DND-41 (cell line): ENCODE results near the gene KRT8.

Experiments used
- ATAC-seq: fragments of 200-7000 bp; cut with Tn5 transposase; 3 replicates; pipeline ENCODE4 v1.9.1; 2021; ENCODE audit warnings: low read depth; ENCODE audit not compliant: insufficient read depth
- DNase-seq: peaks from one replicate; pipeline ENCODE4 v3.0.0-alpha.2; 2020
- H2AFZ ChIP-seq: 2 replicates; pipeline ENCODE4 v1.6.0; 2012; ENCODE audit warnings: low read depth, low read length
- H3K27ac ChIP-seq: 2 replicates; pipeline ENCODE4 v1.5.1; 2012; ENCODE audit warnings: low read length, inconsistent platforms
- H3K27me3 ChIP-seq: fragments of 200-600 bp; sonication (generic); 2 replicates; pipeline ENCODE4 v1.6.0; 2012; ENCODE audit warnings: low read length, mild to moderate bottlenecking, inconsistent platforms; ENCODE audit not compliant: insufficient read depth, poor library complexity
- H3K36me3 ChIP-seq: 2 replicates; pipeline ENCODE4 v1.5.1; 2012; ENCODE audit warnings: low read length, inconsistent platforms; ENCODE audit not compliant: insufficient read depth
- H3K4me1 ChIP-seq: 2 replicates; pipeline ENCODE4 v1.5.1; 2012; ENCODE audit warnings: mild to moderate bottlenecking, low read length; ENCODE audit not compliant: insufficient read depth
- H3K4me2 ChIP-seq: 2 replicates; pipeline ENCODE4 v1.6.0; 2012; ENCODE audit warnings: mild to moderate bottlenecking, moderate library complexity, low read length, inconsistent platforms; ENCODE audit not compliant: insufficient read depth
- H3K4me3 ChIP-seq, 2 experiments: fragments of 200-600 bp in 1 of 2; shearing (Covaris generic) in 1 of 2; 2 replicates each; pipeline ENCODE4 v1.5.1; 2012 to 2016; ENCODE audit warnings: inconsistent platforms in 2 of 2, low read length in 2 of 2, mild to moderate bottlenecking in 2 of 2, low read depth in 1 of 2, moderate library complexity in 1 of 2
- H3K79me2 ChIP-seq: 2 replicates; pipeline ENCODE4 v1.6.0; 2012; ENCODE audit warnings: low read length, inconsistent platforms; ENCODE audit not compliant: insufficient read depth
- H3K9ac ChIP-seq: 2 replicates; pipeline ENCODE4 v1.6.0; 2012; ENCODE audit warnings: low read depth, mild to moderate bottlenecking, inconsistent platforms, low read length, moderate library complexity
- H3K9me3 ChIP-seq: 2 replicates; pipeline ENCODE4 v1.5.1; 2012; ENCODE audit warnings: low read length, moderate library complexity, mild to moderate bottlenecking, inconsistent platforms; ENCODE audit not compliant: insufficient read depth, severe bottlenecking
- H4K20me1 ChIP-seq: 2 replicates; pipeline ENCODE4 v1.6.0; 2012; ENCODE audit warnings: low read length; ENCODE audit not compliant: insufficient read depth
- CTCF ChIP-seq: IDR thresholded peaks from 2 replicates; pipeline ENCODE4 v1.5.1; 2012; ENCODE audit warnings: borderline replicate concordance, low read length, moderate library complexity, mild to moderate bottlenecking; ENCODE audit not compliant: poor library complexity, severe bottlenecking; ENCODE audit errors: extremely low read depth
- EZH2 ChIP-seq: IDR thresholded peaks from 3 replicates; pipeline ENCODE4 v1.6.1; 2012; ENCODE audit warnings: borderline replicate concordance, low read depth, mild to moderate bottlenecking, moderate library complexity, low read length, inconsistent platforms; ENCODE audit not compliant: severe bottlenecking

Gene KRT8

GRCh38 chr12:52951126-52951525 lies 46.2 kb upstream of the KRT8 start:
- ATAC-seq: no peak
- TF ChIP-seq EZH2 (no peak), CTCF (no peak)
- H3K9ac ChIP-seq: no peak overlapping the region
- no peaks in the 10 kb centered on the region for H3K9me3 ChIP-seq
- H3K79me2 ChIP-seq: no peaks in the 10 kb centered on the region
- peaks cover 11% of the 10 kb centered on the region for H3K27me3 ChIP-seq
- H4K20me1 ChIP-seq: no peaks in the 10 kb centered on the region
- no peaks in the 10 kb centered on the region for H3K36me3 ChIP-seq
- H3K4me1 ChIP-seq: no peaks in the 10 kb centered on the region
- H3K4me2 ChIP-seq: no peak overlapping the region
- no peak overlapping the region for H2AFZ ChIP-seq
- no peak for DNase-seq
- H3K4me3 ChIP-seq: no peak overlapping the region
- H3K27ac ChIP-seq: no peak overlapping the region

GRCh38 chr12:52950553-52950952 lies 45.7 kb upstream of the KRT8 start:
- H3K4me1 ChIP-seq: no peaks in the 10 kb centered on the region
- H3K4me2 ChIP-seq: no peak overlapping the region

GRCh38 chr12:52949413-52950331 lies 44.8 kb upstream of the KRT8 start:
- H3K4me1 ChIP-seq: no peaks in the 10 kb centered on the region
- H4K20me1 ChIP-seq: no peaks in the 10 kb centered on the region
- no peak overlapping the region for H3K4me3 ChIP-seq
- H3K4me2 ChIP-seq: no peak overlapping the region
- H3K79me2 ChIP-seq: no peaks in the 10 kb centered on the region
- H2AFZ ChIP-seq: no peak overlapping the region
- no peak overlapping the region for H3K27ac ChIP-seq
- H3K27me3 ChIP-seq: peaks cover 23% of the 10 kb centered on the region
- no peaks in the 10 kb centered on the region for H3K9me3 ChIP-seq
- ATAC-seq (no peak), DNase-seq (no peak)
- no peak overlapping the region for H3K9ac ChIP-seq
- no peaks in the 10 kb centered on the region for H3K36me3 ChIP-seq
- TF ChIP-seq EZH2 (no peak), CTCF (no peak)

More at GRCh38 chr12:52950553-52950952, 45.7 kb upstream of the KRT8 start:
- H2AFZ ChIP-seq: no peak overlapping the region
- no peaks in the 10 kb centered on the region for H3K9me3 ChIP-seq
- DNase-seq (no peak), ATAC-seq (no peak)
- H3K9ac ChIP-seq: no peak overlapping the region
- no peak overlapping the region for H3K27ac ChIP-seq
- no peaks in the 10 kb centered on the region for H3K79me2 ChIP-seq
- H3K27me3 ChIP-seq: peaks cover 15% of the 10 kb centered on the region
- no peaks in the 10 kb centered on the region for H4K20me1 ChIP-seq
- TF ChIP-seq CTCF (no peak), EZH2 (no peak)
- no peaks in the 10 kb centered on the region for H3K36me3 ChIP-seq
- H3K4me3 ChIP-seq: no peak overlapping the region
